PC-3 (cell line): ENCODE measurements around the gene LRSAM1. TPM values are rescaled to one million over a fixed set of nuclear protein-coding genes. Genes with fewer than 3 reads are reported as not detected.

Experiments
- ATAC-seq: fragments of 200-7000 bp; cut with Tn5 transposase; 2 replicates; pipeline ENCODE4 v1.9.1; 2020; ENCODE audit warnings: mild to moderate bottlenecking, moderate library complexity
- BruUV-seq: library from RNA; stranded (reverse); fragments of 400-500 nt; replicated peaks from 2 replicates; lab custom pipeline; 2021; lab: Mats Ljungman, UMichigan
- CTCF ChIA-PET: fragments of 300-600 bp; sonication (Branson Sonifier 250); formaldehyde crosslinking; loops from one replicate; lab custom pipeline; 2022; ENCODE audit warnings: antibody characterized with exemption; lab: Charles Lee
- POLR2A ChIA-PET: fragments of 300-600 bp; sonication (Branson Sonifier 250); formaldehyde crosslinking; loops from one replicate; lab custom pipeline; 2022; ENCODE audit warnings: antibody characterized with exemption; ENCODE audit not compliant: unreplicated experiment; lab: Charles Lee
- DNase-seq: peaks from one replicate; pipeline ENCODE4 v3.0.0-alpha.2; 2015
- H2AFZ ChIP-seq: fragments of 300-600 bp; sonication (generic); 2 replicates; pipeline ENCODE4 v1.6.0; 2016; ENCODE audit warnings: antibody characterized with exemption, low read length
- H3F3A ChIP-seq: fragments of 300-600 bp; sonication (generic); one replicate; pipeline ENCODE4 v1.6.0; 2017; ENCODE audit warnings: antibody characterized with exemption, low read length, control low read depth, mild to moderate bottlenecking; ENCODE audit not compliant: unreplicated experiment
- H3K27ac ChIP-seq: fragments of 300-600 bp; sonication (generic); 2 replicates; pipeline ENCODE4 v1.5.1; 2016; ENCODE audit warnings: mild to moderate bottlenecking, low read length
- H3K27me3 ChIP-seq: fragments of 300-600 bp; sonication (generic); 2 replicates; pipeline ENCODE4 v1.6.1; 2016; ENCODE audit warnings: low read length, mixed read lengths
- H3K36me3 ChIP-seq: fragments of 300-600 bp; sonication (generic); 2 replicates; pipeline ENCODE4 v1.6.1; 2016; ENCODE audit warnings: low read depth, mixed run types, low read length, mixed read lengths
- H3K4me1 ChIP-seq: fragments of 300-600 bp; sonication (generic); 2 replicates; pipeline ENCODE4 v1.5.1; 2016; ENCODE audit warnings: low read length; ENCODE audit not compliant: insufficient read depth
- H3K4me2 ChIP-seq: fragments of 300-600 bp; sonication (generic); 2 replicates; pipeline ENCODE4 v1.6.0; 2016; ENCODE audit warnings: low read length
- H3K4me3 ChIP-seq: fragments of 300-600 bp; sonication (generic); 2 replicates; pipeline ENCODE4 v1.5.1; 2016; ENCODE audit warnings: mild to moderate bottlenecking, low read length, mixed read lengths
- H3K79me2 ChIP-seq: fragments of 300-600 bp; sonication (generic); 2 replicates; pipeline ENCODE4 v1.6.1; 2017; ENCODE audit warnings: low read length, mixed read lengths
- H3K9ac ChIP-seq: fragments of 300-600 bp; sonication (generic); 2 replicates; pipeline ENCODE4 v1.6.0; 2016; ENCODE audit warnings: mild to moderate bottlenecking, low read length
- H3K9me2 ChIP-seq: fragments of 300-600 bp; sonication (generic); replicated peaks from 2 replicates; pipeline ENCODE4 v1.6.1; 2016; ENCODE audit warnings: mixed run types, low read length, mixed read lengths
- H3K9me3 ChIP-seq: fragments of 300-600 bp; sonication (generic); 2 replicates; pipeline ENCODE4 v1.6.1; 2016; ENCODE audit warnings: low read length, mixed read lengths
- H4K20me1 ChIP-seq: fragments of 300-600 bp; sonication (generic); 2 replicates; pipeline ENCODE4 v1.6.1; 2016; ENCODE audit warnings: low read length, mixed read lengths
- EZH2 ChIP-seq: fragments of 300-600 bp; sonication (generic); IDR thresholded peaks from one replicate; pipeline ENCODE4 v1.6.1; 2017; ENCODE audit warnings: antibody characterized with exemption, mild to moderate bottlenecking, low read length; ENCODE audit not compliant: unreplicated experiment
- EZH2phosphoT487 ChIP-seq: fragments of 300-600 bp; sonication (generic); IDR thresholded peaks from 2 replicates; pipeline ENCODE4 v1.6.1; 2018; ENCODE audit warnings: mild to moderate bottlenecking, antibody characterized with exemption, low read length, borderline replicate concordance
- intact Hi-C: fragments of 100-400 bp; cut with micrococcal nuclease; formaldehyde crosslinking; loops from 2 replicates; pipeline ENCODE4 v1.9.0; 2023
- total RNA-seq: library from RNA; depleted of rRNA; stranded (reverse); fragments of >200 nt; gene quantifications from 2 replicates; pipeline ENCODE4 v1.2.3, GENCODE V29; 2014
- TF ChIP-seq, protein P1 (sequence below): fragments of 300-600 bp; sonication (generic); conservative IDR thresholded peaks from 2 replicates; pipeline ENCODE4 v1.5.1; 2017; ENCODE audit warnings: antibody characterized with exemption, low read depth, mild to moderate bottlenecking, low read length

Gene LRSAM1
- total RNA-seq, 1 experiment from 2014 or later = 9.6 TPM

DNA sequence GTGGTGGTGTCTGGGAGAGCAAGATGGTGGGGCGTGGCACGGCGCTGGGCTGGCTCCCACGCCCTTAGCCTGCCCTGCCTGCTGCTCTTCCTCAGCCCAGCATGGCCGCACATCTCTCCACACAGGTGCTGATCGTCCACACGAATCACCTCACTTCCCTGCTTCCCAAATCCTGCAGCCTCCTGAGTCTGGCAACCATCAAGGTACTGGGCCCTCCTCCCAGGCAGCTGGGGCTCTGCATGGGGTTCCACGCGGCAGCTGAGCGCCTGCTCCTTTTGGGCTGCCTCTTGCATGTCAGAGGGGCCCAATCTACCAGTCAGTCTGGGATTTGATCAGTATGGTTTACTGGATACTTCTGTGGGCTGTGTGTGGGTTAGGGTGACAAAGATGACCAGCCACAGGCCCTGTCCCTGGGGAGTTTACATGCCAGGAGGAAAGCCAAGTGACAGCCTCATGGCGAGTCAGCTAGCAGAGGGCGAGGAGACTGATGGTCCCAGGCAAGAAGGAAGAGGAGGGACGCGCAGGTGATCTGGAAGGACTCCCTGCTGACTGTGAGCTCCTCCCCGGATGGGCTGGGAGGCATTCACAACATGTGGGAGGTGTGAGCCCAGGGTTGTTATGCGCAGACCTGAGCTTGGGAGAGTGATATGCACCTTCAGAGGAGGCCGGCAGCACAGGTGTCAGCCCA lies 6.0 kb downstream of the LRSAM1 start:
- Histone ChIP-seq H3K79me2 (peaks cover 5% of the 10 kb centered on the region), H2AFZ (no peak overlapping the region), H3K4me3 (no peak overlapping the region), H3K27me3 (no peaks in the 10 kb centered on the region), H3K4me2 (no peak overlapping the region; the same call in 1 of the 2 replicates), H4K20me1 (no peaks in the 10 kb centered on the region), H3K9me3 (no peaks in the 10 kb centered on the region), H3F3A (no peaks in the 10 kb centered on the region), H3K27ac (peak overlapping the region; percentile 48), H3K9ac (no peak overlapping the region), H3K4me1 (peaks cover 15% of the 10 kb centered on the region), H3K36me3 (no peaks in the 10 kb centered on the region), H3K9me2 (no peaks in the 10 kb centered on the region)
- DNase-seq = peak; percentile 73
- intact Hi-C loops = no loop called here
- POLR2A ChIA-PET = interaction anchor here (0.5 kb wide), 1 partner anchor 13 kb away, joined by 5 read pairs; no protein-coding TSS in a partner anchor
- CTCF ChIA-PET = no interaction called here
- ATAC-seq = peak; percentile 91
- BruUV-seq = no TSS peak
- TF ChIP-seq EZH2 = no peak
- no peak for TF ChIP-seq EZH2phosphoT487
- TF ChIP-seq, protein P1, sequence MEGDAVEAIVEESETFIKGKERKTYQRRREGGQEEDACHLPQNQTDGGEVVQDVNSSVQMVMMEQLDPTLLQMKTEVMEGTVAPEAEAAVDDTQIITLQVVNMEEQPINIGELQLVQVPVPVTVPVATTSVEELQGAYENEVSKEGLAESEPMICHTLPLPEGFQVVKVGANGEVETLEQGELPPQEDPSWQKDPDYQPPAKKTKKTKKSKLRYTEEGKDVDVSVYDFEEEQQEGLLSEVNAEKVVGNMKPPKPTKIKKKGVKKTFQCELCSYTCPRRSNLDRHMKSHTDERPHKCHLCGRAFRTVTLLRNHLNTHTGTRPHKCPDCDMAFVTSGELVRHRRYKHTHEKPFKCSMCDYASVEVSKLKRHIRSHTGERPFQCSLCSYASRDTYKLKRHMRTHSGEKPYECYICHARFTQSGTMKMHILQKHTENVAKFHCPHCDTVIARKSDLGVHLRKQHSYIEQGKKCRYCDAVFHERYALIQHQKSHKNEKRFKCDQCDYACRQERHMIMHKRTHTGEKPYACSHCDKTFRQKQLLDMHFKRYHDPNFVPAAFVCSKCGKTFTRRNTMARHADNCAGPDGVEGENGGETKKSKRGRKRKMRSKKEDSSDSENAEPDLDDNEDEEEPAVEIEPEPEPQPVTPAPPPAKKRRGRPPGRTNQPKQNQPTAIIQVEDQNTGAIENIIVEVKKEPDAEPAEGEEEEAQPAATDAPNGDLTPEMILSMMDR = no peak

DNA sequence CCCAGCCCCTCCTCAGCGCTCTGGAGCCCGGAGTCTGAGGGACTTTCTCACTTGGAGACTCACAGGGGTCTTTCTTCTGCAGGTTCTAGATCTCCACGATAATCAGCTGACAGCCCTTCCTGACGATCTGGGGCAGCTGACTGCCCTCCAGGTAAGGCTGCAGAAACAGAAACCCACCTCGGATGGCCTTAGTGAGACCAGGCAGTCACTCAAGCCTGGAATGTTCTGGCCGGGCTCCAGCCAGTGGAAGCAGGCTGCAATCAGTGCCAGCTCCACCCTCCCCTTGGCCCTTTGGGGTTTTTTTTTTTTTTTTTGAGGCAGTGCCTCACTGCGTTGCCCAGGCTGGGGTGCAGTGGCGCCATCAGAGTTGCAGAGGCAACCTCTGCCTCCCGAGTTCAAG lies 7.6 kb downstream of the LRSAM1 start:
- Histone ChIP-seq H3K4me3 (no peak overlapping the region), H4K20me1 (no peaks in the 10 kb centered on the region), H3F3A (no peaks in the 10 kb centered on the region), H2AFZ (no peak overlapping the region), H3K9me3 (no peaks in the 10 kb centered on the region), H3K4me2 (no peak overlapping the region), H3K36me3 (peaks cover 4% of the 10 kb centered on the region; the same call in 1 of the 2 replicates), H3K27me3 (no peaks in the 10 kb centered on the region), H3K79me2 (no peaks in the 10 kb centered on the region), H3K9ac (no peak overlapping the region), H3K27ac (no peak overlapping the region), H3K9me2 (no peaks in the 10 kb centered on the region), H3K4me1 (peaks cover 10% of the 10 kb centered on the region)
- BruUV-seq = no TSS peak
- TF ChIP-seq EZH2phosphoT487 (no peak), EZH2 (no peak)
- TF ChIP-seq, protein P1 = no peak
- CTCF ChIA-PET = no interaction called here
- no peak for DNase-seq
- POLR2A ChIA-PET = no interaction called here
- ATAC-seq = no peak
- intact Hi-C loops = no loop called here

DNA sequence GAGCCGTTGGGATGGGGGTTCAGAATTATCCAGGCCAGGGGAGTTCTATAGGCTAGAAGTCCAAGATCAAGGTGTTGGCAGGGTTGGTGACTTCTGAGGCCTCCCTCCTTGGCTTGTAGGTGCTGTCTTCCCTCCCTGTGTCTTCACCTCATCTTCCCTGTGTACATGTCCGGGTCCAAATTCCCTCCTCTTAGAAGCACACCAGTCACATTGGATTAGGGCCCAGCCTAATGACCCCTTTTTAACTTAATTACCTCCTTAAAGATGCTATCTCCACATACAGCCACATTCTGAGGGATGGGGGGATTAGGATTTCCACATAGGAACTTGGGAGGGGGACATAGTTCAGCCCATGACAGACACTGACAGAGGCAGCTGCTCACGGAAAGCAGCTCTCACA lies 12.1 kb downstream of the LRSAM1 start:
- no peaks in the 10 kb centered on the region for H3K27me3 ChIP-seq
- no peaks in the 10 kb centered on the region for H3K9me3 ChIP-seq
- CTCF ChIA-PET = no interaction called here
- no peaks in the 10 kb centered on the region for H3K4me1 ChIP-seq
- H3K9me2 ChIP-seq = no peaks in the 10 kb centered on the region
- DNase-seq (no peak), ATAC-seq (no peak)
- no peaks in the 10 kb centered on the region for H3F3A ChIP-seq
- H4K20me1 ChIP-seq = no peaks in the 10 kb centered on the region
- H3K9ac ChIP-seq = no peak overlapping the region
- H3K79me2 ChIP-seq = no peaks in the 10 kb centered on the region
- H3K27ac ChIP-seq = no peak overlapping the region
- no peak overlapping the region for H2AFZ ChIP-seq
- no TSS peak for BruUV-seq
- H3K4me2 ChIP-seq = no peak overlapping the region
- peaks cover 4% of the 10 kb centered on the region; the same call in 1 of the 2 replicates for H3K36me3 ChIP-seq
- no peak overlapping the region for H3K4me3 ChIP-seq
- TF ChIP-seq EZH2 (no peak), EZH2phosphoT487 (no peak)
- TF ChIP-seq, protein P1 = no peak
- POLR2A ChIA-PET = no interaction called here
- intact Hi-C loops = no loop called here
